Tibial nerve (tissue), 3 donors: ENCODE measurements around the gene EFNA5.

ENCODE experiments used
- POLR2A ChIP-seq, 2 donors: fragments of 450-650 bp; IDR thresholded peaks; one replicate each; pipeline ENCODE4 v1.6.1; 2017; ENCODE audit warnings: antibody characterized with exemption in 2 of 2, mild to moderate bottlenecking in 2 of 2, moderate library complexity in 2 of 2
- TF ChIP-seq, protein P1 (sequence below), 5 experiments: fragments of 200-600 bp in 3 of 5; fragments of 450-650 bp in 2 of 5; sonication (generic) in 3 of 5; IDR thresholded peaks; one replicate each; pipeline ENCODE4 v1.5.1; 2016 to 2019; ENCODE audit warnings: antibody characterized with exemption in 5 of 5, mild to moderate bottlenecking in 3 of 5, moderate library complexity in 2 of 5

DNA sequence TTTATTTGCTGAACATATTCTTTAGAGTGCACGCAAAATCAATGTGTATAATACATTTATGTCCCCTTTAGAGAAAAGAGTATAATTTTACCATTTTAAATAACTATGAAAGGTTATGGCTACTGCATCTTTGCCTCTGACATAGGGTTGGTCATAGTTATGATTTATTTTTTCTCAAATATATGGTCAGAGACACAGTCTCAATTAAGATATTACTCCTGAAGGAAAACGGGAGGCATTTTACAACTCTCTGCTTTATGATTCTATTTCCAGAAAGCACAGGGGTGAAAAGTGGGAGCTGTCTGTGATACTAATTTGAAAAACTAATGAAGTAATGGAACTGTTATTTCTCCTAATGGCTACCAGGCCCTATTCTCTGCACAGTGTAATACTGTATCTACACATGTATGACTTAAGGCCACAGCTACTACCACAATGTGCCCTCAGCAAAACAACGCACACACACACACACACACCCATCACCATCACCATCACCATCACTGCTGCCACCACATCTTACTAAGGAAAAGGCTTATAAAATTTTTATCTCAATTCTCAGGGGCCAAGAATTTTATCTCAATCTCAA, 262.9 kb downstream of the EFNA5 start:
- TF ChIP-seq, protein P1, sequence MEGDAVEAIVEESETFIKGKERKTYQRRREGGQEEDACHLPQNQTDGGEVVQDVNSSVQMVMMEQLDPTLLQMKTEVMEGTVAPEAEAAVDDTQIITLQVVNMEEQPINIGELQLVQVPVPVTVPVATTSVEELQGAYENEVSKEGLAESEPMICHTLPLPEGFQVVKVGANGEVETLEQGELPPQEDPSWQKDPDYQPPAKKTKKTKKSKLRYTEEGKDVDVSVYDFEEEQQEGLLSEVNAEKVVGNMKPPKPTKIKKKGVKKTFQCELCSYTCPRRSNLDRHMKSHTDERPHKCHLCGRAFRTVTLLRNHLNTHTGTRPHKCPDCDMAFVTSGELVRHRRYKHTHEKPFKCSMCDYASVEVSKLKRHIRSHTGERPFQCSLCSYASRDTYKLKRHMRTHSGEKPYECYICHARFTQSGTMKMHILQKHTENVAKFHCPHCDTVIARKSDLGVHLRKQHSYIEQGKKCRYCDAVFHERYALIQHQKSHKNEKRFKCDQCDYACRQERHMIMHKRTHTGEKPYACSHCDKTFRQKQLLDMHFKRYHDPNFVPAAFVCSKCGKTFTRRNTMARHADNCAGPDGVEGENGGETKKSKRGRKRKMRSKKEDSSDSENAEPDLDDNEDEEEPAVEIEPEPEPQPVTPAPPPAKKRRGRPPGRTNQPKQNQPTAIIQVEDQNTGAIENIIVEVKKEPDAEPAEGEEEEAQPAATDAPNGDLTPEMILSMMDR (IDR thresholded peaks at IDR 0.05): no peak
- TF ChIP-seq POLR2A (IDR thresholded peaks at IDR 0.05): no peak
